Stimulated activated CD4-positive, alpha-beta T cell treated with anti-CD3 and anti-CD28 coated beads, Interleukin-15, amount 100 ng/mL, for 1 hour (primary cell): ENCODE data around the gene RXYLT1.
"Not testable (repeated sequence)": the region's sequence is repeated elsewhere in the genome, so short reads cannot be mapped to it uniquely, and the experiment has no call there.

ENCODE experiments used
- DNase-seq, 2 donors: peaks; one replicate each; pipeline ENCODE4 v3.0.0-alpha.2; 2020; ENCODE audit warnings: low read depth in 1 of 2, low spot score in 1 of 2

RXYLT1 gene

DNA sequence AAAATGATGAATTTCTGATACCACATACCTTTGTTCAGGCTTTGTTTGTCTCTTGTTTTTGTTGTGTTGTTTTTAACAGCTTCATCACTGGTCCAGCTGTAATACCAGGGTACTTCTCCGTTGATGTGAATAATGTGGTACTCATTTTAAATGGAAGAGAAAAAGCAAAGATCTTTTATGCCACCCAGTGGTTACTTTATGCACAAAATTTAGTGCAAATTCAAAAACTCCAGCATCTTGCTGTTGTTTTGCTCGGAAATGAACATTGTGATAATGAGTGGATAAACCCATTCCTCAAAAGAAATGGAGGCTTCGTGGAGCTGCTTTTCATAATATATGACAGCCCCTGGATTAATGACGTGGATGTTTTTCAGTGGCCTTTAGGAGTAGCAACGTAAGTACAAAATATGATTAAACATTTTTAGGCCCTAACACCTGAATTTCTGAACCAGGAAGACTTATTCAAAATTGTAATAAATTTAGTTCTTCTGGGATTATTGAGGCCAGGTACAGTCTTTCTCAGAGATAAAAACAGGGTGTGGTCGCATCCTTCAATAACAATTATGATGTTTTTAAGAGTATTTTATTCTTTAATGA, 22.4 kb downstream of the RXYLT1 start:
- DNase-seq, result no peak

GRCh38 chr12:63804746-63805145, 25.0 kb downstream of the RXYLT1 start:
- no peak for DNase-seq

DNA sequence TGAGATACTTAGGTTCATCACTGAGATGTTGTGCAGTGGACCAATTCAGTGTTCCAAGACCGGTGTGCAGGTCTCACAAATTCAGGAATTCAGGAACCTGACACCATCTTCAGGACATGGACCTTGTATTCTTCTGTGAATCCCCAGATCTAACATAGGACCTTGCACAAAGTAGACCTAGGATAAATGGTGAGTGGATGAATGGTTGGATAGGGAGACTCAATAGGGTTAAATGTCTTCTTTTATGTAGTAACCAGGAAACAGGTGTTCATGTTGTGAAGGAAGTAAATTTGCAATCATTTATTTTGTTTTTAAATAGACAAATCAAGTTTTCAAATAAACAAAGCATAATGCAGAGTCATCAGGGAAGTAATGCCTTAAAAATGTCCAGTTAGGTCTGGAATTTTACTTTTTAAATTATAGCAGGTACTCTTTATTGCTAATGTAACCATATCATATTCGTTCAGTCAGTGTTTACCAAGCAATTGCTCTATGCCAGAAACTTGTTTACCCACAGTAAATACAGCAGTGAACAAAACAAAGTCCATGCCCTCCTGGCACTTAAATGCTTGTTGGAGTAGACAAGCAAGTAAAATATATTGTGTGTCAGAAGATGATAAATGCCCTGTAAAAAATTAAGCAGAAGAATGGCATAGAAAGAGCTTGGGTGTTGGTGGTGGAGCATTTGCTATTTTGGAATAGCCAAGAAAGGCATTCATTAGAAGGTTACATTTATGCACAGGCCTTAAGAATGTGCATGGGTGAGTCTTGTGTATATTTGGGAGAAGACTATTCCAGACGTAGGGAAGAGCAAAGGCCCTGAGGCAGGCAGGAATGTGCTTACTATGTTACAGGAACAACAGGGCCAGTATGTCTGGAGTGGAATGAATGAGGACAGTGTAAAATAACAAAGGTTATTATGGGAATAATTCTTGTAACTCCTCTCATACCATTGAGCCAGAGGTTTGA, 26.3 kb downstream of the RXYLT1 start:
- no peak for DNase-seq

- no peak for DNase-seq
These were observed 28.9 kb downstream of the RXYLT1 start for GRCh38 chr12:63808631-63809030.

DNA sequence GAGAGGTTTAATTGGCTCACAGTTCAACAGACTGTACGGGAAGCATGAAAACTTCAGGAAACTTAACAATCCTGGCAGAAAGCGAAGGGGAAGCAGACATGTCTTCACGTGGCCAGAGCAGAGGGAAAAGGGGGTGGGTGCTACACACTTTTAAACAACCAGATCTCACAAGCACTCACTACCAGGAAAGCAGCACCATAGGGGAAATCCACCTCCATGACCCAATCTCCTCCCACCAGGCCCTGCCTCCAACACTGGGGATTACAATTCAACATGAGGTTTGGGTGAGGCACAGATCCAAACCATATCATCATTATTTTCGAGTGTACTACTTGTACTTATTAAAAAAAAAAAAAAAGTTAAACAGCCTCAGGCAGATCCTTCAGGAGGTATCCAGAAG, 29.9 kb downstream of the RXYLT1 start:
- no peak for DNase-seq

DNA sequence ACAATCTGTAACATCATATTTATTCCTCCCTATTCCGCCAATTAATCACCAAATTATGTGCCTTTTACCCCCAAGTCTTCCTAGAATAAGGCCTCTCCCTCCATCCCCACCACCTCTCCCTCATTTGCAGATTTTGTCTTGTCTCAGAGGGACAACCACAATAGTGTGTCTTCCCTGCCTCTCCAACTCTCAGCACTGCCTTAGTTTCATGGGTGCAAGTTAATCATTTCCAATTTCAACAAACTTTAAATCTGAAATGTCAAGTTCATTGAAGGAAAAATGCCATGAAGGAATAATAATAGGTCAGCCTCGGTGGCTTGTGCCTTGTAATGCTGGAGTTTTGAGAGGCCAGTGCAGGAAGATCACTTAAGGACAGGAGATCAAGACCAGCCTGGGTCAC, 31.6 kb downstream of the RXYLT1 start:
- no peak for DNase-seq

GRCh38 chr12:63811755-63812154, 32.0 kb downstream of the RXYLT1 start:
- DNase-seq, result no peak

DNA sequence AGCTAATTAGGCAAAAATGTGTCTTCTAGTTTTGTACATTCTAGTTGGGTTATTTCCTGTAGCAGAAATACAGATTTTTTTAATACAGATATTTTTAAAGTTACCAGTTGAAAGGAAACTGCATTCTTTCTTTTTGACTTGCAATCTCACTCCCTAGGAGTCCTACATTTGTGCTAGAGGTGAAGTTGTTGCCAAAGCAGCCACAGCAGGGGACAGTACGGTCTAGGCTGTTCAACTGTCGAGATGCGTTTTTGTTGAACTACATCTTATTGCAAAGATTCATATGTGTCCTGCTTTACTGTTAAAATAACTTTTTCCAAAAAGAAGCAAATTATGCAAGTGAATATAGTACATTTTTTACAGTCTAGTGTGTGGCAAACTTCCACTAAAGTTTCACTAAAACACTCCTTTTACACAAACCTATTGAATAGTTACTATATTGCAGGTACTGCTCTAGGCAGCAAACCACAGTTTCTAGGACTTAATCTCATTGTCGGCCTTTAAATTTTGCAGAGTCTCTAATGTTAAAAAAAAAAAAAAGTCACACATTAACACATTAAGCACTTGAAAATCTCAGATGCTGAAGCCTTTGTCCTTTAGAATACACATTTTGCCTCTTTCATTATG, 34.5 kb downstream of the RXYLT1 start:
- DNase-seq, result no peak

DNA sequence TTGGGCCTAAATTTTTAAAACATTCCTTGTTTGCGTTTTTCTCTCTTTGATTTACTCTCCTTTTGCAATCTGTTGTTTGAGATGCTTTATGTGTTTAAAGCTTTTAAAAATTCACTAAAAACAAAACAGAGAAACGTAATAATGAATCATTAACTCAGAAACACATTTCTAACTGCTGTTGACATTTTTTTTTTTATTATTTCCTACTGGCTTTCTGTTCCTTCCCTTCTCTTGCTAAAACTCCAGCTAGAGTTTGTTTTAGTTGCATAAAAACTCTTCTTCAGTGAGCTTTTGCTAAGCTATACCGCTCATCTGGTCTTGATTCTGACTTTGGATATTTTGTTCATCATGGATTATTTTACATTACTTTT, 35.8 kb downstream of the RXYLT1 start:
- no peak for DNase-seq

- no peak for DNase-seq
These were observed 36.3 kb downstream of the RXYLT1 start for GRCh38 chr12:63816031-63816430.

- no peak for DNase-seq
These were observed 40.7 kb downstream of the RXYLT1 start for GRCh38 chr12:63820427-63820826.

GRCh38 chr12:63821781-63822251, 42.1 kb downstream of the RXYLT1 start:
- DNase-seq, result no peak

- no peak for DNase-seq
These were observed 42.6 kb downstream of the RXYLT1 start for GRCh38 chr12:63822352-63822751.

- DNase-seq, result no peak
These were observed 43.3 kb downstream of the RXYLT1 start for GRCh38 chr12:63823040-63823439.

GRCh38 chr12:63826006-63826585, 46.4 kb downstream of the RXYLT1 start:
- no peak for DNase-seq

GRCh38 chr12:63828867-63829266, 49.2 kb downstream of the RXYLT1 start:
- DNase-seq, result no peak

DNA sequence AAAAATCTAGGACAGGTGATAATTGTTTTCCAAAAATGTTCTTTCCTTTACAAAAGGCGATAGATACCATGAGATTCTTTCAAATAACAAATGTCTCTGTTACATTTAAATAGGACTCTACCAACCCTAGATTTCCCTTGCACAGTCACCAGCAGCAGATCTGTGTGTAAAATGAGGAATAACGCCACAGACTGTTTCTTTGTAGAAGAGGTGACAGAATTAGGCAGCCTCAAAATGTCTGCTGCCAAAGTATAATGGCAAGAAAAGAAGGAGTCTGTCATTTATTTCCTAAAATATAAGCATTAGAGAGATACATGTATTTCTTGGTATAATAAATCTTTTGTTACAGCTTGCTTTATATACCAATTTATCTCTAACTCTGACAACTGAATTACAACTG, 56.3 kb downstream of the RXYLT1 start:
- DNase-seq, result no peak

GRCh38 chr12:63836936-63837335, 57.2 kb downstream of the RXYLT1 start:
- DNase-seq, result no peak

GRCh38 chr12:63838411-63838810, 58.7 kb downstream of the RXYLT1 start:
- DNase-seq, result no peak

DNA sequence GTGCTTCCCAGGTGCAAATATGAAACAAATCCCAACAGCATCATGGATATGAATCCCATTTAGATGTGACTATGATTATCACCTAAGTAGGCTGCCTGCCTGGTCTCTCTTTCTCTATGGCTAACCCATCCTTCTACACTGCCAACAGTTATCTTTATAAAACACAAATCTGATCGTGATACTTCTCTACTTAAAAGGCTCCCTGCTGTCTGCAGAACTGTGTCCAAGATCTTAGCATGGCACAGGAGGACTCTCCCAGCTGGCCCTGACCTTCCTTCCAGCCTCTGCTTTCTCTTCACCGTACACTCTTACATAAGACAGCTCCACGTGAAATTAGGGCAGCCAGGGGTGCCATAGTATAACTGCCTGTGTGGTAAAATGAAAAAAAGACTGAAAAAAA, 61.3 kb downstream of the RXYLT1 start:
- no peak for DNase-seq

- DNase-seq, result no peak
These were observed 61.9 kb downstream of the RXYLT1 start for GRCh38 chr12:63841571-63841970.

DNA sequence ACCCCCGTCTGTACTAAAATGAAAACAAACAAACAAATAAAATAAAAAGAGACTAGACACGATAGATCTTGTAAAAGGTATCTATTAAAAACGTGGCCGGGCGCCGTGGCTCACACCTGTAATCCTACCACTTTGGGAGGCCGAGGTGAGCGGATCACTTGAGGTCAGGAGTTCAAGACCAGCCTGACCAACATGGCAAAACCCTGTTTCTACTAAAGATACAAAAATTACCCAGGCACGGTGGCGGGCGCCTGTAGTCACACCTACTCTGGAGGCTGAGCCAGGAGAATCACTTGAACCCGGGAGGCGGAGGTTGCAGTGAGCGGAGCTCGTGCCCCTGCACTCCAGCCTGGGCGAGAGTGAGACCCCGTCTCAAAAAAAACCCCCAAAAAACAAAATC, 63.0 kb downstream of the RXYLT1 start:
- not testable (repeated sequence) for DNase-seq
